MCF 10A (cell line): ENCODE measurements around the gene TLE3. TPM values are rescaled to one million over a fixed set of nuclear protein-coding genes. Genes with fewer than 3 reads are reported as not detected.

Experiments used
- BruUV-seq: library from RNA; stranded (reverse); fragments of 400-500 nt; replicated peaks from 2 replicates; lab custom pipeline; 2021; lab: Mats Ljungman, UMichigan
- CTCF ChIA-PET: fragments of 300-600 bp; sonication (Branson Sonifier 250); formaldehyde crosslinking; extraction: SDS; loops from one replicate; lab custom pipeline; 2021; ENCODE audit warnings: antibody characterized with exemption, inconsistent platforms; lab: Yijun Ruan, JAX
- POLR2A ChIA-PET: fragments of 300-600, 350-650 bp; sonication (Branson Sonifier 250); formaldehyde crosslinking; extraction: SDS; loops from one replicate; lab custom pipeline; 2020; ENCODE audit warnings: antibody characterized with exemption, inconsistent platforms; lab: Yijun Ruan, JAX
- DNase-seq: peaks from one replicate; pipeline ENCODE4 v3.0.0-alpha.2; 2018; ENCODE audit not compliant: unreplicated experiment
- H3K27ac Mint-ChIP-seq: one replicate; pipeline ENCODE4 v1.8.0; 2022; ENCODE audit warnings: mild to moderate bottlenecking, low read depth, mixed read lengths; ENCODE audit not compliant: unreplicated experiment
- H3K27me3 Mint-ChIP-seq: one replicate; pipeline ENCODE4 v1.8.0; 2022; ENCODE audit warnings: mixed read lengths; ENCODE audit not compliant: insufficient read depth, unreplicated experiment
- H3K36me3 Mint-ChIP-seq: one replicate; pipeline ENCODE4 v1.8.0; 2022; ENCODE audit warnings: mild to moderate bottlenecking, moderate library complexity, mixed read lengths; ENCODE audit not compliant: insufficient read depth, unreplicated experiment
- H3K4me1 Mint-ChIP-seq: one replicate; pipeline ENCODE4 v1.8.0; 2022; ENCODE audit warnings: mixed read lengths; ENCODE audit not compliant: insufficient read depth, unreplicated experiment
- H3K4me3 Mint-ChIP-seq: one replicate; pipeline ENCODE4 v1.8.0; 2022; ENCODE audit warnings: mild to moderate bottlenecking, moderate library complexity, mixed read lengths; ENCODE audit not compliant: unreplicated experiment
- H3K9me3 Mint-ChIP-seq: one replicate; pipeline ENCODE4 v1.8.0; 2022; ENCODE audit warnings: mixed read lengths; ENCODE audit not compliant: unreplicated experiment
- CTCF ChIP-seq: fragments of 200-600 bp; IDR thresholded peaks from one replicate; pipeline ENCODE4 v1.8.0; 2022; ENCODE audit warnings: antibody characterized with exemption, mild to moderate bottlenecking; ENCODE audit not compliant: unreplicated experiment
- intact Hi-C: fragments of 100-400 bp; cut with micrococcal nuclease; formaldehyde crosslinking; loops from 2 replicates; pipeline ENCODE4 v1.14.1; 2022
- total RNA-seq: library from RNA; stranded (reverse); gene quantifications from 2 replicates; pipeline ENCODE4 v1.2.3, GENCODE V29; 2022

Gene TLE3
- total RNA-seq, 1 experiment from 2014 or later, result 23.2 TPM

GRCh38 chr15:70033529-70034140, 64.1 kb downstream of the TLE3 start:
- Mint-ChIP-seq H3K9me3 (no peaks in the 10 kb centered on the region), H3K4me3 (no peak overlapping the region), H3K27ac (no peak overlapping the region), H3K27me3 (peaks cover 31% of the 10 kb centered on the region), H3K4me1 (peaks cover 4% of the 10 kb centered on the region), H3K36me3 (no peaks in the 10 kb centered on the region)
- no TSS peak for BruUV-seq
- POLR2A ChIA-PET, result no interaction called here
- TF ChIP-seq CTCF, result no peak
- intact Hi-C loops, result no loop called here
- DNase-seq, result no peak
- CTCF ChIA-PET, result interaction anchor here (0.5 to 0.6 kb wide), 2 partner anchors 305 to 454 kb away, joined by 3 to 6 read pairs; no protein-coding TSS in a partner anchor

GRCh38 chr15:70033109-70033508, 64.6 kb downstream of the TLE3 start:
- TF ChIP-seq CTCF, result no peak
- POLR2A ChIA-PET, result no interaction called here
- DNase-seq, result no peak
- H3K27me3 Mint-ChIP-seq, result peaks cover 26% of the 10 kb centered on the region
- no TSS peak for BruUV-seq
- no peak overlapping the region for H3K27ac Mint-ChIP-seq
- intact Hi-C loops, result no loop called here
- H3K9me3 Mint-ChIP-seq, result no peaks in the 10 kb centered on the region
- H3K4me1 Mint-ChIP-seq, result peaks cover 4% of the 10 kb centered on the region
- CTCF ChIA-PET, result interaction anchor here (0.5 kb wide), 1 partner anchor 304 kb away, joined by 3 read pairs; no protein-coding TSS in a partner anchor
- no peaks in the 10 kb centered on the region for H3K36me3 Mint-ChIP-seq
- no peak overlapping the region for H3K4me3 Mint-ChIP-seq

- no TSS peak for BruUV-seq
- H3K36me3 Mint-ChIP-seq, result no peaks in the 10 kb centered on the region
- peaks cover 22% of the 10 kb centered on the region for H3K27me3 Mint-ChIP-seq
- no peak for DNase-seq
- POLR2A ChIA-PET, result no interaction called here
- CTCF ChIA-PET, result no interaction called here
- H3K4me1 Mint-ChIP-seq, result peaks cover 4% of the 10 kb centered on the region
- no peak overlapping the region for H3K4me3 Mint-ChIP-seq
- intact Hi-C loops, result no loop called here
- no peaks in the 10 kb centered on the region for H3K9me3 Mint-ChIP-seq
- no peak for TF ChIP-seq CTCF
- no peak overlapping the region for H3K27ac Mint-ChIP-seq
Observed at GRCh38 chr15:70032509-70032908, 65.2 kb downstream of the TLE3 start.

- no peak for DNase-seq
- intact Hi-C loops, result no loop called here
- ChIA-PET CTCF (no interaction called here), POLR2A (no interaction called here)
- H3K27ac Mint-ChIP-seq, result no peak overlapping the region
- BruUV-seq, result no TSS peak
- TF ChIP-seq CTCF, result no peak
- peaks cover 26% of the 10 kb centered on the region for H3K27me3 Mint-ChIP-seq
- peaks cover 4% of the 10 kb centered on the region for H3K4me1 Mint-ChIP-seq
- no peaks in the 10 kb centered on the region for H3K36me3 Mint-ChIP-seq
- H3K4me3 Mint-ChIP-seq, result no peak overlapping the region
- no peaks in the 10 kb centered on the region for H3K9me3 Mint-ChIP-seq
Observed at GRCh38 chr15:70031713-70032112, 66.0 kb downstream of the TLE3 start.
